Nephron progenitor cell (in vitro differentiated cells): ENCODE data around the gene DYNLT2B.
"Not testable (repeated sequence)": the region's sequence is repeated elsewhere in the genome, so short reads cannot be mapped to it uniquely, and the experiment has no call there.

Experiments
- DNase-seq: peaks from one replicate; pipeline ENCODE4 v3.0.0; 2021
- H3K27ac Mint-ChIP-seq: 2 replicates; pipeline ENCODE4 v1.8.0; 2021; ENCODE audit warnings: mild to moderate bottlenecking, moderate library complexity, mixed read lengths
- H3K27me3 Mint-ChIP-seq: 2 replicates; pipeline ENCODE4 v1.8.0; 2021; ENCODE audit warnings: mild to moderate bottlenecking, low read depth, mixed read lengths; ENCODE audit not compliant: poor library complexity
- H3K36me3 Mint-ChIP-seq: 2 replicates; pipeline ENCODE4 v1.8.0; 2021; ENCODE audit warnings: low read depth, mixed read lengths
- H3K4me1 Mint-ChIP-seq: 2 replicates; pipeline ENCODE4 v1.8.0; 2021; ENCODE audit warnings: mixed read lengths
- H3K4me3 Mint-ChIP-seq: 2 replicates; pipeline ENCODE4 v1.8.0; 2021; ENCODE audit warnings: mild to moderate bottlenecking, moderate library complexity, mixed read lengths
- H3K9me3 Mint-ChIP-seq: 2 replicates; pipeline ENCODE4 v1.8.0; 2021; ENCODE audit warnings: mild to moderate bottlenecking, moderate library complexity, mixed read lengths
- CTCF ChIP-seq: fragments of 200-600 bp; sonication (generic); IDR thresholded peaks from 2 replicates; pipeline ENCODE4 v1.5.0; 2021; ENCODE audit warnings: antibody characterized with exemption

The DYNLT2B gene

GRCh38 chr3:196317687-196318467 is at the start of gene DYNLT2B:
Gene DYNLT2B (minus strand): TSS chr3:196318240. CDS start chr3:196318152, 88 bp downstream.
- Mint-ChIP-seq H3K4me1 (peaks cover 12% of the 10 kb centered on the region), H3K4me3 (peak within 1 kb of the TSS; percentile 93), H3K36me3 (peaks cover 12% of the 10 kb centered on the region), H3K27ac (peak within 1 kb of the TSS; percentile 99), H3K27me3 (peaks cover 4% of the 10 kb centered on the region), H3K9me3 (no peaks in the 10 kb centered on the region)
- peak; percentile 91 for DNase-seq
- TF ChIP-seq CTCF: no peak

- Mint-ChIP-seq H3K4me1 (no peaks in the 10 kb centered on the region), H3K4me3 (no peak overlapping the region), H3K9me3 (no peaks in the 10 kb centered on the region), H3K36me3 (peaks cover 78% of the 10 kb centered on the region), H3K27me3 (peaks cover 5% of the 10 kb centered on the region), H3K27ac (no peak overlapping the region)
- TF ChIP-seq CTCF: no peak
- no peak for DNase-seq
These were observed 47.7 kb upstream of the DYNLT2B start for GRCh38 chr3:196365736-196366135.

DNA sequence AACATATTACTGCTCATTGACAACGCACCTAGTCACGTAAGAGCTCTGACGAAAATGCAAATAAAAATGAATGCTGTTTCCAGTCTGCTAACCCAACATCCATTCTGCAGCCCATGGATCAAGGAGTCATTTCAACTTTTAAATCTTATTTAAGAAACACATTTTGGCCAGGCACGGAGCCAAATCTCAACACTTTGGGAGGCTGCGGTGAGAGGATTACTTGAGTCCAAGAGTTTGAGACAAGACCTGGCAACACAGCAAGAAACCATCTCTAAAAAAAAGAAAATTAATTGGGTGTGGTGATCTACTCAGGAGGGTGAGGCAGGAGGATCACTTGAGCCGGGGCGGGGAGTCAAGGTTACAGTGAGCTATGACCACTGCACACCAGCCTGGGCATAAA is 42.5 kb upstream of the DYNLT2B start:
- Mint-ChIP-seq H3K9me3 (no peaks in the 10 kb centered on the region), H3K4me3 (no peak overlapping the region), H3K36me3 (peaks cover 90% of the 10 kb centered on the region), H3K27ac (no peak overlapping the region), H3K4me1 (no peaks in the 10 kb centered on the region), H3K27me3 (no peaks in the 10 kb centered on the region)
- no peak for DNase-seq
- no peak for TF ChIP-seq CTCF

DNA sequence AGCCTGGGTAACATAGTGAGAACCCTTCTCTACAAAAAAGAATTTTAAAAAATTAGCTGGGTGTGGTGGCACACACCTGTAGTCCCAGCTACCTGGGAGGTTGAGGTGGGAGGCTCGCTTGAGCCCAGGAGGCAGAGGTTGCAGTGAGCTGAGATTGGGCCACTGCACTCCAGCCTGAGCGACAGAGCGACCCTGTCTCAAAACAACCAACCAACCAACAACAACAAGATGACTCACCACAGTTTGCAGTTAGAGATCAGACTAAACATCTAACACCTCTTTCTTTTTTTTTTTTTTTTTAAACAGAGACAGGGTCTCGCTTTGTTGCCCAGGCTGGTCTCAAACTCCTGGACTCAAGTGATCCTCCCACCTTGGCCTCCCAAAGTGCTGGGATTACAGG is 40.5 kb upstream of the DYNLT2B start:
- not testable (repeated sequence) for DNase-seq, H3K27me3 Mint-ChIP-seq, H3K9me3 Mint-ChIP-seq, H3K27ac Mint-ChIP-seq, H3K4me3 Mint-ChIP-seq, H3K4me1 Mint-ChIP-seq
- peaks cover 88% of the 10 kb centered on the region for H3K36me3 Mint-ChIP-seq

GRCh38 chr3:196357905-196358304 is 39.9 kb upstream of the DYNLT2B start:
- no peak for TF ChIP-seq CTCF
- Mint-ChIP-seq H3K4me1 (no peaks in the 10 kb centered on the region), H3K27ac (peak overlapping the region; percentile 38), H3K4me3 (no peak overlapping the region), H3K9me3 (no peaks in the 10 kb centered on the region), H3K36me3 (peaks cover 90% of the 10 kb centered on the region), H3K27me3 (no peaks in the 10 kb centered on the region)
- DNase-seq: no peak

GRCh38 chr3:196356556-196356955 is 38.5 kb upstream of the DYNLT2B start:
- Mint-ChIP-seq H3K9me3 (no peaks in the 10 kb centered on the region), H3K4me3 (no peak overlapping the region), H3K27me3 (no peaks in the 10 kb centered on the region), H3K36me3 (peaks cover 84% of the 10 kb centered on the region), H3K27ac (no peak overlapping the region), H3K4me1 (no peaks in the 10 kb centered on the region)
- TF ChIP-seq CTCF: no peak
- no peak for DNase-seq
